Mammary epithelial cell (primary cell): ENCODE results near the gene IL6ST.

Source experiments
- CTCF ChIP-seq, 2 donors: IDR thresholded peaks in 1 of 2; conservative IDR thresholded peaks in 1 of 2; 2 replicates each; pipeline ENCODE4 v1.5.1; 2011 to 2012; ENCODE audit warnings: inconsistent platforms in 2 of 2, low read length in 2 of 2, mild to moderate bottlenecking in 2 of 2, control low read depth in 1 of 2, low read depth in 1 of 2; ENCODE audit not compliant: insufficient read depth in 1 of 2; ENCODE audit errors: extremely low read depth in 1 of 2
- EZH2 ChIP-seq: IDR thresholded peaks from 2 replicates; pipeline ENCODE4 v1.6.1; 2012; ENCODE audit warnings: low read length, inconsistent platforms, borderline replicate concordance

- no peak for TF ChIP-seq CTCF (conservative IDR thresholded peaks at IDR 0.05 in 1 of 2, IDR thresholded peaks at IDR 0.05 in 1 of 2; ENCODE audit: extremely low read depth in 1 of 2, insufficient read depth in 1 of 2, low read depth in 1 of 2, low read length in 2 of 2)
- no peak for TF ChIP-seq EZH2
Observed at GRCh38 chr5:55959208-55959607, 35.6 kb downstream of the IL6ST start.
